GM12878 (cell line): ENCODE data around the gene PDHA1. TPM values are rescaled to one million over a fixed set of nuclear protein-coding genes. Genes with fewer than 3 reads are reported as not detected.

Experiments used
- ATAC-seq: fragments of 200-7000 bp; cut with Tn5 transposase; 3 replicates; pipeline ENCODE4 v1.9.1; 2020; ENCODE audit warnings: mild to moderate bottlenecking, moderate library complexity
- BruUV-seq: library from RNA; stranded (reverse); fragments of 400-500 nt; replicated peaks from 2 replicates; lab custom pipeline; 2021; lab: Mats Ljungman, UMichigan
- CTCF ChIA-PET: fragments of 300-600 bp; sonication (Branson Sonifier 250); formaldehyde crosslinking; extraction: SDS; loops from one replicate; lab custom pipeline; 2021; ENCODE audit warnings: inconsistent platforms; lab: Yijun Ruan, JAX
- POLR2A ChIA-PET: fragments of 350-600 bp; formaldehyde crosslinking; extraction: SDS; loops from one replicate; lab custom pipeline; 2021; ENCODE audit warnings: inconsistent platforms; lab: Charles Lee
- RAD21 ChIA-PET: fragments of 300-600 bp; sonication (Branson Sonifier 250); formaldehyde crosslinking; loops from one replicate; lab custom pipeline; 2023; ENCODE audit warnings: antibody characterized with exemption; ENCODE audit not compliant: unreplicated experiment; lab: Charles Lee
- SMC1A ChIA-PET: fragments of 300-600 bp; sonication (Branson Sonifier 250); formaldehyde crosslinking; loops from one replicate; lab custom pipeline; 2023; ENCODE audit not compliant: unreplicated experiment, uncharacterized antibody; lab: Charles Lee
- DNase-seq: peaks from one replicate; pipeline ENCODE4 v3.0.0-alpha.2; 2011; ENCODE audit warnings: low read depth, low spot score
- FAIRE-seq: peaks from 3 replicates; lab custom pipeline; 2011; peaks lifted over from hg19 to GRCh38; lab: Jason Lieb, UNC
- H2AFZ ChIP-seq: 2 replicates; pipeline ENCODE4 v1.6.0; 2011; ENCODE audit warnings: low read depth, low read length, control low read depth; ENCODE audit not compliant: control insufficient read depth
- H3K27ac ChIP-seq: 2 replicates; pipeline ENCODE4 v1.5.1; 2011; ENCODE audit warnings: control low read depth; ENCODE audit not compliant: control insufficient read depth, insufficient read depth
- H3K27me3 ChIP-seq, 2 experiments: replicated peaks in 1 of 2; 2 replicates each; pipeline versions ENCODE4 v1.6.0 to v1.6.1; 2011; ENCODE audit warnings: low read length in 1 of 2; ENCODE audit not compliant: control insufficient read depth in 2 of 2, insufficient read depth in 2 of 2
- H3K36me3 ChIP-seq, 2 experiments: 2 replicates each; pipeline ENCODE4 v1.5.1; 2011; ENCODE audit warnings: low read length in 1 of 2; ENCODE audit not compliant: control insufficient read depth in 2 of 2, insufficient read depth in 2 of 2
- H3K4me1 ChIP-seq: 2 replicates; pipeline ENCODE4 v1.6.1; 2011; ENCODE audit warnings: mild to moderate bottlenecking, low read length, moderate library complexity, mixed read lengths; ENCODE audit not compliant: control insufficient read depth, insufficient read depth
- H3K4me2 ChIP-seq: 2 replicates; pipeline ENCODE4 v1.6.0; 2011; ENCODE audit warnings: control low read depth; ENCODE audit not compliant: control insufficient read depth, insufficient read depth
- H3K4me3 ChIP-seq: fragments of 200-600 bp; sonication (generic); 2 replicates; pipeline ENCODE4 v1.5.1; 2016
- H3K79me2 ChIP-seq: 2 replicates; pipeline ENCODE4 v1.6.0; 2011; ENCODE audit warnings: low read length; ENCODE audit not compliant: control insufficient read depth, insufficient read depth
- H3K9ac ChIP-seq: 2 replicates; pipeline ENCODE4 v1.8.0; 2011; ENCODE audit warnings: low read length, control low read depth, mixed read lengths; ENCODE audit not compliant: control insufficient read depth, insufficient read depth
- H3K9me3 ChIP-seq: replicated peaks from 3 replicates; pipeline ENCODE4 v1.5.1; 2011; ENCODE audit warnings: mild to moderate bottlenecking, low read length; ENCODE audit not compliant: control insufficient read depth, insufficient read depth
- H4K20me1 ChIP-seq: 2 replicates; pipeline ENCODE4 v1.6.0; 2011; ENCODE audit not compliant: control insufficient read depth, insufficient read depth
- CHD2 ChIP-seq: IDR thresholded peaks from 2 replicates; pipeline ENCODE4 v1.6.1; 2011; ENCODE audit warnings: low read depth, low read length, improper control_type of control experiment, borderline replicate concordance
- EP300 ChIP-seq, 2 experiments: fragments of 150-350 bp in 1 of 2; IDR thresholded peaks; 2 replicates each; pipeline ENCODE4 v1.6.1; 2011 to 2012; ENCODE audit warnings: low read depth in 2 of 2, low read length in 2 of 2, borderline replicate concordance in 1 of 2, improper control_type of control experiment in 1 of 2, inconsistent platforms in 1 of 2; ENCODE audit not compliant: control insufficient read depth in 1 of 2
- ESRRA ChIP-seq: IDR thresholded peaks from 2 replicates; pipeline ENCODE4 v1.6.1; 2012; ENCODE audit warnings: mild to moderate bottlenecking, low read length, improper control_type of control experiment
- ZNF24 ChIP-seq: fragments of 450-650 bp; IDR thresholded peaks from 2 replicates; pipeline ENCODE4 v1.6.1; 2017; ENCODE audit warnings: antibody characterized with exemption, mild to moderate bottlenecking
- WGBS: methylation state at CpG from one replicate; pipeline ENCODE4 v1.1.6; 2016; ENCODE audit warnings: low lambda C conversion rate; ENCODE audit not compliant: insufficient replicate concordance, insufficient coverage; ENCODE audit errors: missing lambda C conversion rate; 5-methylcytosine and 5-hydroxymethylcytosine counted together
- in situ Hi-C: fragments of 300-500 bp; cut with MboI; formaldehyde crosslinking; loops from 9 replicates; pipeline ENCODE4 v1.14.3; 2018; ENCODE audit warnings: mixed read lengths
- intact Hi-C: fragments of 100-400 bp; cut with micrococcal nuclease; formaldehyde crosslinking; loops from one replicate; pipeline ENCODE4 v1.14.2; 2022; ENCODE audit not compliant: unreplicated experiment
- polyA plus RNA-seq, 11 experiments: library from polyadenylated mRNA; depleted of rRNA in 4 of 11; unstranded in 6 of 11; stranded (reverse) in 5 of 11; fragments of >200 nt; fragmentation: Nextera tagmentation in 4 of 11; fragmentation: Illumina TruSeq in 1 of 11; extraction: Ambion mirVana in 4 of 11; extraction: Trizol in 1 of 11; gene quantifications; 1 replicate in 1 of 11; 2 replicates in 10 of 11; pipeline versions ENCODE4 v1.2.1 to v1.2.3, GENCODE V29; 2011 to 2016; ENCODE audit warnings: inconsistent platforms in 2 of 11, missing spikeins in 2 of 11, low read depth in 1 of 11
- total RNA-seq, 4 experiments: library from RNA; depleted of rRNA in 3 of 4; stranded (reverse); fragments of >200 nt in 3 of 4; fragmentation: Illumina TruSeq in 1 of 4; extraction: Trizol in 1 of 4; gene quantifications; 2 replicates each; pipeline versions ENCODE4 v1.2.1 to v1.2.3, GENCODE V29; 2013 to 2021
- TF ChIP-seq, protein P1 (sequence below): fragments of 450-650 bp; formaldehyde crosslinking; IDR thresholded peaks from 2 replicates; pipeline ENCODE4 v1.4.0; 2020; ENCODE audit warnings: mild to moderate bottlenecking, moderate library complexity

PDHA1 gene
- total and polyA plus RNA-seq, 10 of the 15 experiments (the other 5 are each of a cell fraction or from before 2014, with no cell fraction given): 175 to 370 (median 270) TPM

DNA sequence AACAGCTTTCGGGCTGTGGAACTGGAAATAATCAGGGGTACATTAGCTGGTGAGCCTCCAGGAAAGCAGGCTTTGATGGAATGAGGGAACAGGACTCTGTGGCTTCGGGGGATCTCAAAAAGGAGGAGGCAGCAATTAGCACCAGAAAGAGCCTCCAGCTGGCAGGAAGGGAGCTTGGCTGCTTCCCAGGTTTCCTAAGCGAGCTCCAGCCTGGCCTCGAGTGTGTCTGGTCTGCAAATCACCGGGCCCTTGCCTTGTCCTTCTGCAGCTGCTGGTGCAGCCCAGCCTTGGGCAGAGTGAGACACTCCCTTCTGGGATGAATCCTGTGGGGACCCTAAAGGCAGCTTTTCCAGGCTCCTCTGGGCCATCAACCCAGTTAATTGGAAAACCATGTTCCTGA lies 10.7 kb upstream of the PDHA1 start:
- DNase-seq (no peak), FAIRE-seq (no peak), ATAC-seq (no peak)
- Histone ChIP-seq H3K36me3 (no peaks in the 10 kb centered on the region), H2AFZ (no peak overlapping the region), H3K4me1 (no peaks in the 10 kb centered on the region), H3K79me2 (no peaks in the 10 kb centered on the region), H3K4me3 (no peak overlapping the region), H3K9me3 (peaks cover 2% of the 10 kb centered on the region; the same call in 1 of the 3 replicates), H4K20me1 (no peaks in the 10 kb centered on the region), H3K27me3 (no peaks in the 10 kb centered on the region; a peak in 1 of 4 replicates), H3K27ac (no peak overlapping the region), H3K9ac (no peak overlapping the region), H3K4me2 (no peak overlapping the region)
- ChIA-PET SMC1A (interaction anchor here (0.6 to 1.9 kb wide), 6 partner anchors 14 to 1009 kb away, joined by 3 to 7 read pairs (median 4); no protein-coding TSS in a partner anchor), RAD21 (interaction anchor here (0.5 to 3.2 kb wide), 6 partner anchors 197 to 952 kb away, joined by 3 to 17 read pairs (median 5); no protein-coding TSS in a partner anchor), POLR2A (no interaction called here), CTCF (interaction anchor here (0.6 to 4.3 kb wide), 17 partner anchors 39 to 1588 kb away, joined by 3 to 44 read pairs (median 5); no protein-coding TSS in a partner anchor)
- BruUV-seq: no TSS peak
- in situ Hi-C loops (loop anchor here (5.0 kb wide), 1 partner anchor 291 kb away; no protein-coding TSS in a partner anchor), intact Hi-C loops (loop anchor here (10.0 kb wide), 2 partner anchors 138 to 658 kb away; partner anchors contain the start of gene RS1)
- TF ChIP-seq ZNF24: no peak
- TF ChIP-seq, protein P1, sequence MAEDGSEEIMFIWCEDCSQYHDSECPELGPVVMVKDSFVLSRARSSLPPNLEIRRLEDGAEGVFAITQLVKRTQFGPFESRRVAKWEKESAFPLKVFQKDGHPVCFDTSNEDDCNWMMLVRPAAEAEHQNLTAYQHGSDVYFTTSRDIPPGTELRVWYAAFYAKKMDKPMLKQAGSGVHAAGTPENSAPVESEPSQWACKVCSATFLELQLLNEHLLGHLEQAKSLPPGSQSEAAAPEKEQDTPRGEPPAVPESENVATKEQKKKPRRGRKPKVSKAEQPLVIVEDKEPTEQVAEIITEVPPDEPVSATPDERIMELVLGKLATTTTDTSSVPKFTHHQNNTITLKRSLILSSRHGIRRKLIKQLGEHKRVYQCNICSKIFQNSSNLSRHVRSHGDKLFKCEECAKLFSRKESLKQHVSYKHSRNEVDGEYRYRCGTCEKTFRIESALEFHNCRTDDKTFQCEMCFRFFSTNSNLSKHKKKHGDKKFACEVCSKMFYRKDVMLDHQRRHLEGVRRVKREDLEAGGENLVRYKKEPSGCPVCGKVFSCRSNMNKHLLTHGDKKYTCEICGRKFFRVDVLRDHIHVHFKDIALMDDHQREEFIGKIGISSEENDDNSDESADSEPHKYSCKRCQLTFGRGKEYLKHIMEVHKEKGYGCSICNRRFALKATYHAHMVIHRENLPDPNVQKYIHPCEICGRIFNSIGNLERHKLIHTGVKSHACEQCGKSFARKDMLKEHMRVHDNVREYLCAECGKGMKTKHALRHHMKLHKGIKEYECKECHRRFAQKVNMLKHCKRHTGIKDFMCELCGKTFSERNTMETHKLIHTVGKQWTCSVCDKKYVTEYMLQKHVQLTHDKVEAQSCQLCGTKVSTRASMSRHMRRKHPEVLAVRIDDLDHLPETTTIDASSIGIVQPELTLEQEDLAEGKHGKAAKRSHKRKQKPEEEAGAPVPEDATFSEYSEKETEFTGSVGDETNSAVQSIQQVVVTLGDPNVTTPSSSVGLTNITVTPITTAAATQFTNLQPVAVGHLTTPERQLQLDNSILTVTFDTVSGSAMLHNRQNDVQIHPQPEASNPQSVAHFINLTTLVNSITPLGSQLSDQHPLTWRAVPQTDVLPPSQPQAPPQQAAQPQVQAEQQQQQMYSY (CRISPR knock-in tag): no peak
- TF ChIP-seq EP300 (IDR thresholded peaks at IDR 0.05; ENCODE audit: borderline replicate concordance in 1 of 2, control insufficient read depth in 1 of 2, low read depth in 2 of 2, low read length in 2 of 2): no peak
- no peak for TF ChIP-seq ESRRA
- no peak for TF ChIP-seq CHD2
- 63% methylated on average over 5 of the region's 5 CpGs for WGBS
